HepG2 (cell line): Measurements from ENCODE around the gene MRPL28. TPM values are rescaled to one million over a fixed set of nuclear protein-coding genes. Genes with fewer than 3 reads are reported as not detected.
A peak's percentile ranks its signal among the peaks of the same experiment; 100 is the strongest.

Source experiments
- CCAR2 ChIP-seq: fragments of 200-400 bp; formaldehyde crosslinking; optimal IDR thresholded peaks from 2 replicates; pipeline ENCODE3; 2018; ENCODE audit warnings: low read depth, mild to moderate bottlenecking, low read length, moderate library complexity
- DPF2 ChIP-seq: sonication (generic); formaldehyde crosslinking; IDR thresholded peaks from 2 replicates; pipeline ENCODE4 v1.4.0; 2020; ENCODE audit warnings: mild to moderate bottlenecking, low read depth, missing genetic modification reagents, borderline replicate concordance
- ERF ChIP-seq: IDR thresholded peaks from 2 replicates; pipeline ENCODE4 v1.6.1; 2018; ENCODE audit warnings: missing biosample characterization, missing genetic modification reagents
- HNRNPL ChIP-seq: fragments of 200-400 bp; formaldehyde crosslinking; IDR thresholded peaks from 2 replicates; pipeline ENCODE4 v1.6.1; 2017; ENCODE audit warnings: mild to moderate bottlenecking, low read depth, low read length
- JUN ChIP-seq: sonication (generic); formaldehyde crosslinking; IDR thresholded peaks from 2 replicates; pipeline ENCODE4 v1.4.0; 2020; ENCODE audit warnings: mild to moderate bottlenecking, missing genetic modification reagents
- JUNB ChIP-seq: sonication (generic); formaldehyde crosslinking; IDR thresholded peaks from 2 replicates; pipeline ENCODE4 v1.8.0; 2022; ENCODE audit warnings: missing genetic modification reagents, mild to moderate bottlenecking, borderline replicate concordance
- RFX1 ChIP-seq: fragments of 450-650 bp; IDR thresholded peaks from 2 replicates; pipeline ENCODE4 v1.6.1; 2017
- SP4 ChIP-seq: sonication (generic); formaldehyde crosslinking; IDR thresholded peaks from 2 replicates; pipeline ENCODE4 v1.8.1; 2023; ENCODE audit warnings: mild to moderate bottlenecking, missing genetic modification reagents
- STAG1 ChIP-seq: sonication (generic); formaldehyde crosslinking; IDR thresholded peaks from 2 replicates; pipeline ENCODE4 v1.4.0; 2020; ENCODE audit warnings: missing genetic modification reagents
- SUZ12 ChIP-seq: fragments of 150-350 bp; IDR thresholded peaks from 2 replicates; pipeline ENCODE4 v1.6.1; 2014; ENCODE audit warnings: low read depth, low read length
- TAF1 ChIP-seq: sonication (generic); formaldehyde crosslinking; IDR thresholded peaks from 2 replicates; pipeline ENCODE4 v1.4.0; 2020; ENCODE audit warnings: missing genetic modification reagents
- U2AF2 ChIP-seq: fragments of 200-400 bp; formaldehyde crosslinking; IDR thresholded peaks from 2 replicates; pipeline ENCODE4 v1.6.1; 2017; ENCODE audit warnings: low read depth, mild to moderate bottlenecking, low read length
- ZBTB7A ChIP-seq: sonication (generic); formaldehyde crosslinking; IDR thresholded peaks from 2 replicates; pipeline ENCODE4 v1.8.0; 2022; ENCODE audit warnings: mild to moderate bottlenecking, missing genetic modification reagents
- ZNF230 ChIP-seq: sonication (generic); formaldehyde crosslinking; IDR thresholded peaks from 2 replicates; pipeline ENCODE4 v1.4.0; 2020; ENCODE audit warnings: mild to moderate bottlenecking, missing genetic modification reagents
- ZNF329 ChIP-seq: sonication (generic); formaldehyde crosslinking; IDR thresholded peaks from 2 replicates; pipeline ENCODE4 v1.9.0; 2021; ENCODE audit warnings: low read depth, mild to moderate bottlenecking, missing genetic modification reagents
- ZNF570 ChIP-seq: sonication (generic); formaldehyde crosslinking; IDR thresholded peaks from 2 replicates; pipeline ENCODE4 v1.4.0; 2020; ENCODE audit warnings: mild to moderate bottlenecking, missing genetic modification reagents, borderline replicate concordance
- ZNF589 ChIP-seq: sonication (generic); formaldehyde crosslinking; conservative IDR thresholded peaks from 2 replicates; pipeline ENCODE4 v1.8.0; 2022; ENCODE audit warnings: mild to moderate bottlenecking, moderate library complexity, missing genetic modification reagents
- ZNF816 ChIP-seq: sonication (generic); formaldehyde crosslinking; IDR thresholded peaks from 2 replicates; pipeline ENCODE4 v1.8.0; 2022; ENCODE audit warnings: missing genetic modification reagents, mild to moderate bottlenecking, borderline replicate concordance
- ZSCAN31 ChIP-seq: sonication (generic); formaldehyde crosslinking; IDR thresholded peaks from 2 replicates; pipeline ENCODE4 v1.5.0; 2020; ENCODE audit warnings: low read depth, mild to moderate bottlenecking, missing genetic modification reagents
- polyA plus RNA-seq, 8 experiments: library from polyadenylated mRNA; depleted of rRNA in 3 of 8; stranded (reverse) in 7 of 8; unstranded in 1 of 8; fragments of >200 nt; fragmentation: Illumina TruSeq in 4 of 8; extraction: Trizol in 4 of 8; gene quantifications; 2 replicates each; pipeline versions ENCODE4 v1.2.1 to v1.2.3, GENCODE V29; 2011 to 2016; ENCODE audit warnings: low read depth in 4 of 8, missing spikeins in 1 of 8, mixed read lengths in 1 of 8; ENCODE audit not compliant: insufficient read depth in 1 of 8
- total RNA-seq, 5 experiments: library from RNA; depleted of rRNA; stranded (reverse); fragments of >200 nt; fragmentation: Illumina TruSeq; extraction: Trizol; gene quantifications; 2 replicates each; pipeline ENCODE4 v1.2.3, GENCODE V29; 2016; ENCODE audit warnings: low read depth in 1 of 5
- TF ChIP-seq, protein P1 (sequence below): sonication (generic); formaldehyde crosslinking; conservative IDR thresholded peaks from 2 replicates; pipeline ENCODE4 v1.8.1; 2023; ENCODE audit warnings: missing genetic modification reagents
- TF ChIP-seq, protein P2 (sequence below): sonication (generic); formaldehyde crosslinking; IDR thresholded peaks from 2 replicates; pipeline ENCODE4 v1.4.0; 2020; ENCODE audit warnings: missing genetic modification reagents
- TF ChIP-seq, protein P3 (sequence below): sonication (generic); formaldehyde crosslinking; IDR thresholded peaks from 2 replicates; pipeline ENCODE4 v1.5.1; 2020; ENCODE audit warnings: mild to moderate bottlenecking, missing genetic modification reagents, borderline replicate concordance

MRPL28 gene
- total and polyA plus RNA-seq, 2 of the 13 experiments (the other 11 are each of a cell fraction or from before 2014, with no cell fraction given) = 114 to 135 TPM

DNA sequence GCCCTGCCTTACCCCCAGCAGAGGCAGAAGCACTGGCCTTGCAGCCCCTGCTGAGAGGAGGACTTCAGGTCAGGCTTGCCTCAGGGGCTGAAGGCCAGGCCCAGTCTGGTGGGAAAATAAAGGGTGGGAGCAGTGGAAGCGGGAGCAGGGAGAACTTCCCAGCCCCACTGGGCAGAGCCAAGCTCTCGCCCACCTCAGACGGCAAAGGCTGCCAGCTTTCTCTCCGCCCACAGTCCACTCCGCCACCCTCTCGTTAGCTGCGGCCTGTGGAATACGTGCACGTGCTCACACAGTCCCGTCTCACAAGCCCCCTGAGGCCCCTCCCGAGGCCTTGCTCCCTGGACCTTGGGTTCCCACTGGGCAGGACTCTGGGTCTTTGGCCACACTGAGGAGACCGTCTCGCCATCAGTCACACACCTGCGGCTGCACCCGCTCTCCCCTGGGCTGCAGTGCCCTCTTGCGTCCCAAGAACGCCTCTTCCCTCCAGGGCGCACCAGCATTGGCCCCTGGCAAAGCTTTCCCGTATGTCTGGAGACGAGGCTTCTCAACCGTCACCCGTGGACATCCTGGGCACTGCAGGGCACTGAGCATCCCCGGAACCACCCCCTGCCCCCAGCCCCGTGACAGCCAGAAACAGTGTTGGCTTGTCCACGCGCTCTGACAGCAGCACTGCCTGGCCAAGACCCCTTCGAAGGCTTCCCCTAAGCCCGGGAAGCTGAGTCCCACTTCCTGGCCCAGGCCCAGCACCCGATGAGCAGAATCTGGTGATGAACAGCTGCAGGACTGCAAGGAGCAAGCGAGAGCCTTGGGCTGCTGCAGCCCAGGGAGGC, 8.3 kb downstream of the MRPL28 start (continued):
- TF ChIP-seq SUZ12 (no peak), ZNF589 (CRISPR knock-in tag) (0 out of 2 replicates have a peak, but pooled peaks have one; percentile 39), U2AF2 (no peak), ERF (CRISPR knock-in tag) (peak; percentile 75), SP4 (CRISPR knock-in tag) (no peak), ZNF816 (CRISPR knock-in tag) (no peak), JUN (CRISPR knock-in tag) (no peak), CCAR2 (no peak), HNRNPL (peak; percentile 98), ZNF230 (CRISPR knock-in tag) (0 out of 2 replicates have a peak, but pooled peaks have one; percentile 88), STAG1 (CRISPR knock-in tag) (peak; percentile 97), JUNB (CRISPR knock-in tag) (no peak), ZBTB7A (CRISPR knock-in tag) (peak; percentile 95), TAF1 (peak; percentile 9; the same call in 1 of the 2 replicates), ZSCAN31 (CRISPR knock-in tag) (no peak), ZNF570 (CRISPR knock-in tag) (no peak), ZNF329 (CRISPR knock-in tag) (peak; percentile 100), RFX1 (no peak), DPF2 (CRISPR knock-in tag) (peak; percentile 83)
- TF ChIP-seq, protein P1, sequence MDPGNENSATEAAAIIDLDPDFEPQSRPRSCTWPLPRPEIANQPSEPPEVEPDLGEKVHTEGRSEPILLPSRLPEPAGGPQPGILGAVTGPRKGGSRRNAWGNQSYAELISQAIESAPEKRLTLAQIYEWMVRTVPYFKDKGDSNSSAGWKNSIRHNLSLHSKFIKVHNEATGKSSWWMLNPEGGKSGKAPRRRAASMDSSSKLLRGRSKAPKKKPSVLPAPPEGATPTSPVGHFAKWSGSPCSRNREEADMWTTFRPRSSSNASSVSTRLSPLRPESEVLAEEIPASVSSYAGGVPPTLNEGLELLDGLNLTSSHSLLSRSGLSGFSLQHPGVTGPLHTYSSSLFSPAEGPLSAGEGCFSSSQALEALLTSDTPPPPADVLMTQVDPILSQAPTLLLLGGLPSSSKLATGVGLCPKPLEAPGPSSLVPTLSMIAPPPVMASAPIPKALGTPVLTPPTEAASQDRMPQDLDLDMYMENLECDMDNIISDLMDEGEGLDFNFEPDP = no peak
- TF ChIP-seq, protein P2, sequence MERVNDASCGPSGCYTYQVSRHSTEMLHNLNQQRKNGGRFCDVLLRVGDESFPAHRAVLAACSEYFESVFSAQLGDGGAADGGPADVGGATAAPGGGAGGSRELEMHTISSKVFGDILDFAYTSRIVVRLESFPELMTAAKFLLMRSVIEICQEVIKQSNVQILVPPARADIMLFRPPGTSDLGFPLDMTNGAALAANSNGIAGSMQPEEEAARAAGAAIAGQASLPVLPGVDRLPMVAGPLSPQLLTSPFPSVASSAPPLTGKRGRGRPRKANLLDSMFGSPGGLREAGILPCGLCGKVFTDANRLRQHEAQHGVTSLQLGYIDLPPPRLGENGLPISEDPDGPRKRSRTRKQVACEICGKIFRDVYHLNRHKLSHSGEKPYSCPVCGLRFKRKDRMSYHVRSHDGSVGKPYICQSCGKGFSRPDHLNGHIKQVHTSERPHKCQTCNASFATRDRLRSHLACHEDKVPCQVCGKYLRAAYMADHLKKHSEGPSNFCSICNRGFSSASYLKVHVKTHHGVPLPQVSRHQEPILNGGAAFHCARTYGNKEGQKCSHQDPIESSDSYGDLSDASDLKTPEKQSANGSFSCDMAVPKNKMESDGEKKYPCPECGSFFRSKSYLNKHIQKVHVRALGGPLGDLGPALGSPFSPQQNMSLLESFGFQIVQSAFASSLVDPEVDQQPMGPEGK (CRISPR knock-in tag) = peak; percentile 85
- TF ChIP-seq, protein P3, sequence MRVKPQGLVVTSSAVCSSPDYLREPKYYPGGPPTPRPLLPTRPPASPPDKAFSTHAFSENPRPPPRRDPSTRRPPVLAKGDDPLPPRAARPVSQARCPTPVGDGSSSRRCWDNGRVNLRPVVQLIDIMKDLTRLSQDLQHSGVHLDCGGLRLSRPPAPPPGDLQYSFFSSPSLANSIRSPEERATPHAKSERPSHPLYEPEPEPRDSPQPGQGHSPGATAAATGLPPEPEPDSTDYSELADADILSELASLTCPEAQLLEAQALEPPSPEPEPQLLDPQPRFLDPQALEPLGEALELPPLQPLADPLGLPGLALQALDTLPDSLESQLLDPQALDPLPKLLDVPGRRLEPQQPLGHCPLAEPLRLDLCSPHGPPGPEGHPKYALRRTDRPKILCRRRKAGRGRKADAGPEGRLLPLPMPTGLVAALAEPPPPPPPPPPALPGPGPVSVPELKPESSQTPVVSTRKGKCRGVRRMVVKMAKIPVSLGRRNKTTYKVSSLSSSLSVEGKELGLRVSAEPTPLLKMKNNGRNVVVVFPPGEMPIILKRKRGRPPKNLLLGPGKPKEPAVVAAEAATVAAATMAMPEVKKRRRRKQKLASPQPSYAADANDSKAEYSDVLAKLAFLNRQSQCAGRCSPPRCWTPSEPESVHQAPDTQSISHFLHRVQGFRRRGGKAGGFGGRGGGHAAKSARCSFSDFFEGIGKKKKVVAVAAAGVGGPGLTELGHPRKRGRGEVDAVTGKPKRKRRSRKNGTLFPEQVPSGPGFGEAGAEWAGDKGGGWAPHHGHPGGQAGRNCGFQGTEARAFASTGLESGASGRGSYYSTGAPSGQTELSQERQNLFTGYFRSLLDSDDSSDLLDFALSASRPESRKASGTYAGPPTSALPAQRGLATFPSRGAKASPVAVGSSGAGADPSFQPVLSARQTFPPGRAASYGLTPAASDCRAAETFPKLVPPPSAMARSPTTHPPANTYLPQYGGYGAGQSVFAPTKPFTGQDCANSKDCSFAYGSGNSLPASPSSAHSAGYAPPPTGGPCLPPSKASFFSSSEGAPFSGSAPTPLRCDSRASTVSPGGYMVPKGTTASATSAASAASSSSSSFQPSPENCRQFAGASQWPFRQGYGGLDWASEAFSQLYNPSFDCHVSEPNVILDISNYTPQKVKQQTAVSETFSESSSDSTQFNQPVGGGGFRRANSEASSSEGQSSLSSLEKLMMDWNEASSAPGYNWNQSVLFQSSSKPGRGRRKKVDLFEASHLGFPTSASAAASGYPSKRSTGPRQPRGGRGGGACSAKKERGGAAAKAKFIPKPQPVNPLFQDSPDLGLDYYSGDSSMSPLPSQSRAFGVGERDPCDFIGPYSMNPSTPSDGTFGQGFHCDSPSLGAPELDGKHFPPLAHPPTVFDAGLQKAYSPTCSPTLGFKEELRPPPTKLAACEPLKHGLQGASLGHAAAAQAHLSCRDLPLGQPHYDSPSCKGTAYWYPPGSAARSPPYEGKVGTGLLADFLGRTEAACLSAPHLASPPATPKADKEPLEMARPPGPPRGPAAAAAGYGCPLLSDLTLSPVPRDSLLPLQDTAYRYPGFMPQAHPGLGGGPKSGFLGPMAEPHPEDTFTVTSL (CRISPR knock-in tag) = no peak
